Right cardiac atrium (tissue), 5 donors: ENCODE results near the gene LSM12. TPM values are rescaled to one million over a fixed set of nuclear protein-coding genes. Genes with fewer than 3 reads are reported as not detected.

Experiments used
- ATAC-seq, 2 donors: fragments of 200-7000 bp; cut with Tn5 transposase; one replicate each; pipeline versions ENCODE4 v1.8.0 to v1.9.1; 2020; ENCODE audit warnings: moderate library complexity in 2 of 2, mild to moderate bottlenecking in 1 of 2
- DNase-seq, 3 donors: peaks; one replicate each; pipeline ENCODE4 v3.0.0-alpha.2; 2020
- H3K27ac ChIP-seq: one replicate; pipeline ENCODE4 v1.5.1; 2013; ENCODE audit warnings: mild to moderate bottlenecking, low read length, control low read depth, moderate library complexity
- H3K27me3 ChIP-seq: one replicate; pipeline ENCODE4 v1.6.1; 2013; ENCODE audit not compliant: control insufficient read depth, insufficient read depth
- H3K4me1 ChIP-seq: one replicate; pipeline ENCODE4 v1.6.1; 2013; ENCODE audit warnings: low read length; ENCODE audit not compliant: control insufficient read depth, insufficient read depth
- H3K4me3 ChIP-seq: one replicate; pipeline ENCODE4 v1.5.1; 2013; ENCODE audit warnings: low read length, control low read depth
- H3K9me3 ChIP-seq: one replicate; pipeline ENCODE4 v1.6.1; 2013; ENCODE audit warnings: low read length; ENCODE audit not compliant: control insufficient read depth
- WGBS: extraction: QIAGEN DNeasy Blood & Tissue Kit; methylation state at CpG from one replicate; pipeline ENCODE4 v1.1.7; 2013; 5-methylcytosine and 5-hydroxymethylcytosine counted together
- intact Hi-C, 4 donors: fragments of 100-400 bp; cut with DNase I; formaldehyde crosslinking; loops; one replicate each; pipeline versions ENCODE4 v1.11.0 to v1.14.0; 2022 to 2023
- polyA plus RNA-seq: library from polyadenylated mRNA; stranded (reverse); fragments of 200-250 nt; gene quantifications from one replicate; pipeline ENCODE4 v1.2.3, GENCODE V29; 2013
- total RNA-seq, 4 donors: library from RNA; stranded (reverse); fragmentation: NEBNext Ultra II Directional; extraction: Animal tissue kit (Norgen Biotek cat#: 25700); gene quantifications; one replicate each; pipeline ENCODE4 v1.2.1, GENCODE V29; 2021
- donor health status: healthy with polysubstance abuse.
- donor health status: DM: no; HTN: yes; CAD: no.
- donor health status: DM: no; HTN: no; CAD: no.
- donor health status: DM: no; HTN: yes; CAD: no; lungs with severe emphysema.
- donor health status: DM: yes; HTN: yes; CAD: no.

LSM12 gene
- total and polyA plus RNA-seq, 5 donors: 35.0 to 54.9 (median 48.5) TPM

DNA sequence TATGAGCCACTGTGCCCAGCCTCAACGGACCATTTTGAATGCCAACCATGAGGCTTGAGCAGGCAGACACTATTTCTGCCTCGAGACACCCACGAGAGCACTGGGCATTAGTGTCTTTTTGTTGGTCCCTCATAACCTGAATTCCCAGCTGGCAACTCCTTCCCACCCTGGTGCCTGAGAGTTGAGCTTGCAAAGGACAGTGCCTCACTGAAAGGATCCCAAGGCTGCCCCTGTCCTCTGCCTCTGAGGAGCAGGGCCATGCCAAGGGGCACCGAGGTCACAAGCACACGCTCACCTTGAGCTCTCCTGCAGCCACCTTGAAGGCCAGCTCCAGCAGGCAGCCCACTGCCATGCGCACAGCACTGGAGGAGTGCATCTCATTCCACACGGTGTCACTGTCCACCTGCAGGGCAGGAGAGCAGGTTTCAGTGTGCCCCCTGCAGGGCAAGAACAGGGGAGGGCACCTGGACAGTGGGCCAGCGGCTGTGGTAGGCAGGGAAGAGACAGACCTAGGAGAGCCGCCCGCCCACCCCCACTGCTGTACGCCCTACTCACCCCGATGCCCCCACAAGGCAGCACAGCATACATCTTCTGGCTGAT lies 16.9 kb upstream of the LSM12 start:
- Histone ChIP-seq H3K4me3 (no peak overlapping the region), H3K27ac (no peak overlapping the region), H3K9me3 (no peaks in the 10 kb centered on the region), H3K27me3 (no peaks in the 10 kb centered on the region), H3K4me1 (no peaks in the 10 kb centered on the region)
- WGBS: 85% methylated on average over 12 of the region's 12 CpGs
- intact Hi-C loops: no loop called here
- peak in 1 of 3 donors; percentile 45 for DNase-seq
- ATAC-seq: no peak

DNA sequence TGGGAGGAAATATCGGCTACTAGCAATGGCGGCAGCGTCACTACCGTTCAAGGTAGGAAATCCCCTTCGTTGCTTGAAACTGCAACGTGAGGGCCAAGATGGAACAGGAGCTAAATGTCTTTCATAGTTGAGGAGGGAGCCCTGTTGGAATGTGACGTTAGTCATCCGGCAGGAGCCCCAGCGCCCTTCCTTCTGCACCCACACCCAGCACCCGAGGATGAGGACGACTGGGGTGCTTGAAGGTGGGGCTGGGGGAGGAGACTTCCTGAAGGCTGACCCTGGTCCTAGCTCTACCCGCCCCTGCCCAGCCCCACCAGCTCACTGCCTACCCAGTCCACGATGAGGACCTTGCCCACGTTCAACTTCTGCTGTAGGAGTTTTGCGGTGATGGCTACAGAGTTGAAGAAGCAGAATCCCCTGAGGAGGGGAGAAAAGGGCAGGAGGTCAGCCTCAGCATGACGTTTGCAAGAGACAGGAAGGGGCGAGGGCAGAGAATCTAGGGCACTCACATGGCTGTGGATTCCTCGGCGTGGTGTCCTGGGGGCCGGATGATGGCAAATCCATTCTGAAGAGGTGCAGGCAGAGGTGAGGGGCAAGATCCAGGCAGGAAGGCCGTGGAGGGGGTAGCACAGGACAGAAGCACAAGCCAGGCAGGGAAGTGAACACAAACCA lies 15.9 kb upstream of the LSM12 start:
- H3K4me1 ChIP-seq: no peaks in the 10 kb centered on the region
- H3K9me3 ChIP-seq: no peaks in the 10 kb centered on the region
- intact Hi-C loops: no loop called here
- ATAC-seq: no peak
- no peak overlapping the region for H3K27ac ChIP-seq
- 76% methylated on average over 21 of the region's 21 CpGs for WGBS
- no peaks in the 10 kb centered on the region for H3K27me3 ChIP-seq
- H3K4me3 ChIP-seq: no peak overlapping the region
- DNase-seq: peak in 1 of 3 donors; percentile 32

DNA sequence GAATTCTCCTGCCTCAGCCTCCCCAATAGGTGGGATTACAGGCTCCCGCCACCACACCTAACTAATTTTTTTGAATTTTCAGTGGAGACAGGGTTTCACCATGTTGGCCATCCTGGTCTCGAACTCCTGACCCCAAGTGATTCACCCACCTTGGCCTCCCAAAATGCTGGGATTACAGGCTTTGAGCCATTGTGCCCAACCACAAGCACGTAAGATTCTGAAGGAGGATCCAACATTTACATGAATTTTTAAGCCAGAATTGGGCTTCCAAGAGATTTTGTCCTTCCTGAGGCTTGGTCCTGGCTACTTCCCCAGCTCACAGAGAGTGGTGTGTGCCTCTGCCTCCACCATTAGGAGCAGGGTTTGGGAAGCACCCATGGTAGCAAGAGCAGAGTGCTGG lies 15.2 kb upstream of the LSM12 start:
- Histone ChIP-seq H3K4me3 (no peak overlapping the region), H3K4me1 (no peaks in the 10 kb centered on the region), H3K9me3 (no peaks in the 10 kb centered on the region), H3K27me3 (no peaks in the 10 kb centered on the region), H3K27ac (no peak overlapping the region)
- WGBS: 94% methylated on average over 3 of the region's 3 CpGs
- intact Hi-C loops: no loop called here
- no peak for ATAC-seq
- DNase-seq: no peak

- WGBS: 78% methylated on average over 18 of the region's 18 CpGs
- intact Hi-C loops: no loop called here
- Histone ChIP-seq H3K4me1 (no peaks in the 10 kb centered on the region), H3K27me3 (no peaks in the 10 kb centered on the region), H3K4me3 (no peak overlapping the region), H3K9me3 (no peaks in the 10 kb centered on the region), H3K27ac (no peak overlapping the region)
- ATAC-seq (no peak), DNase-seq (peak in 1 of 3 donors; percentile 49)
These were observed 13.7 kb upstream of the LSM12 start for GRCh38 chr17:44079877-44080821.

DNA sequence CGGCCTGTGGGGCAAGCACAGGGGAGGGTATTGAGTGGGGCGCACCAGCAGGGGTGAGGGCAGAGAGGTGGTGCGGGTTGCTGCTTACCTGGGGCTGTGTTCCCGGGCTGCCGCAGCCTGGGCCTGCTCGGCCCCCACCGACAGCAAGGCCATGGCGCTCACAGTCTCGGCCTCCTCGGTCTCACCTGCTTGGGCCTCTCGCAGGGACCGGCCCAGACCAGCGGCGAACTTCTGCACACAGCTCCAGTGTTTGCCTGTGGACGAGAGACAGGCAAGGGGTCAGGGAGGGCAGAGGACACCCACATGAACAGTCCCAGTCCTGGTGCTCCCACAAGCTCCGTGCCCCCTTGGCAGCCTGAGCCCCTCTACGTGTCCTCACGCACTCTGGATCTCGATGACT lies 11.9 kb upstream of the LSM12 start:
- no peaks in the 10 kb centered on the region for H3K4me1 ChIP-seq
- 90% methylated on average over 19 of the region's 19 CpGs for WGBS
- no peak overlapping the region for H3K27ac ChIP-seq
- no peaks in the 10 kb centered on the region for H3K27me3 ChIP-seq
- no peak for DNase-seq
- intact Hi-C loops: no loop called here
- H3K4me3 ChIP-seq: no peak overlapping the region
- no peaks in the 10 kb centered on the region for H3K9me3 ChIP-seq
- no peak for ATAC-seq

DNA sequence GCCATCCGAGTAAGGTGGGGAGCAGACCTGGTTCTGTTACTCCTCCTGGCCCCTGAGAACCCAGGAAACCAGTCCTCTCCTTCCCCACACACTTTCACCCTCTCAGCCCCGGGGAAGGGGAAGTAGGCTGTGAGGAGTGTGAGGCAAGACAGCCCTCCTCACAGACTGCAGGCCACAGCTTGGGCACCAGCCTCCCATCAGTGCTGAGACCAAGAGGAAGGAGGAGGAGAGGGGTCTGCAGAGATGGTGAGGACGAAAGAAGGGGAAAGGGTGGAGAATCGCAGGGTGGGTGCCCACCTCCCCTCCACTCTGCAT lies 11.1 kb upstream of the LSM12 start:
- no peak overlapping the region for H3K4me3 ChIP-seq
- H3K9me3 ChIP-seq: no peaks in the 10 kb centered on the region
- no peak overlapping the region for H3K27ac ChIP-seq
- no peak for DNase-seq
- no peaks in the 10 kb centered on the region for H3K4me1 ChIP-seq
- WGBS: 65% methylated on average over 4 of the region's 4 CpGs
- H3K27me3 ChIP-seq: no peaks in the 10 kb centered on the region
- intact Hi-C loops: no loop called here
- no peak for ATAC-seq

DNA sequence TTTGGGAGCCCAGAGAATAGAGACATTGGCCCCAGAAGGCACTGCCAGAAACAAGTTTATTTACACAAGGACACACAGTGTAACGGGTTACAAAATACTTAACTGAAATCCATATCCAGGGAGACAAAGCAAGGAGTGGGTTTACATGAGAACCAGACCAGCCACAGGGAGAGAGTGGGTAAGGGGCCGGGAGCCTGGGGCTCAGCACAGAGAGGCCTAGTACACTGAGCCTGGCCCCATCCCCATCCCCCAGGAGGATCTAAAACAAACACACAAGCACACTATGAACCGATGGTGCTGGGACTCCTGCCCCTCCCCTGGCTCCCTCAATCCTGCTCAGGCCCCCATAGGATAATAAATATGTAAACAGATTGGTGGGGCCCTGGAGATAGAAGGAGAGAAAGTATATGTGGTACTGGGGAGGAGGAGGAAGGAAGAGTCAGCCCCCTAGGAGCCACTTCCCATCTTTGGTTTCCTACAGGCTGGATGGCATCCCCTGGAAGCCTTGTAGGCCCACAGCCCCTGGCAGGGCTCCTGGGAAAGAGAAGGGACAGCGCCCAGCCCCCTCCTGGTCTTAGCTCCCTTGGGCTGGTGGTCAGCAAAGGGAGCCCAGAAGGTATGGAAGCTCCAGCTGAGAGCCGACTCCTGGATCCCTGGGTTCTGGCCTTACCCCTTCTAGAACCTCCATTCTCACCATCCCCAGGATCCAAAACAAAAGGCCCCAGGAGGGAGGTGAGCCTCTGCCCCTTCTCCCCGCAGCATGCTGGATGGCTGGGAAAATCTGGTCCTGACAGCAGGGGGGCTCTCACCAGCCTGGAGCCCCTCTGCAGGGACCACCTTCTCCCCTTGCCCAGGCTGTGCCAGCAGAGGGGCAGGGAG lies 10.5 kb upstream of the LSM12 start:
- Histone ChIP-seq H3K4me3 (no peak overlapping the region), H3K27me3 (no peaks in the 10 kb centered on the region), H3K27ac (no peak overlapping the region), H3K4me1 (no peaks in the 10 kb centered on the region), H3K9me3 (no peaks in the 10 kb centered on the region)
- intact Hi-C loops: no loop called here
- no peak for DNase-seq
- no peak for ATAC-seq
- WGBS: 63% methylated on average over 6 of the region's 6 CpGs

GRCh38 chr17:44075598-44076293 lies 9.3 kb upstream of the LSM12 start:
- Histone ChIP-seq H3K4me1 (no peaks in the 10 kb centered on the region), H3K9me3 (no peaks in the 10 kb centered on the region), H3K4me3 (no peak overlapping the region), H3K27ac (no peak overlapping the region), H3K27me3 (no peaks in the 10 kb centered on the region)
- ATAC-seq: no peak
- WGBS: 74% methylated on average over 10 of the region's 10 CpGs
- no peak for DNase-seq
- intact Hi-C loops: no loop called here

DNA sequence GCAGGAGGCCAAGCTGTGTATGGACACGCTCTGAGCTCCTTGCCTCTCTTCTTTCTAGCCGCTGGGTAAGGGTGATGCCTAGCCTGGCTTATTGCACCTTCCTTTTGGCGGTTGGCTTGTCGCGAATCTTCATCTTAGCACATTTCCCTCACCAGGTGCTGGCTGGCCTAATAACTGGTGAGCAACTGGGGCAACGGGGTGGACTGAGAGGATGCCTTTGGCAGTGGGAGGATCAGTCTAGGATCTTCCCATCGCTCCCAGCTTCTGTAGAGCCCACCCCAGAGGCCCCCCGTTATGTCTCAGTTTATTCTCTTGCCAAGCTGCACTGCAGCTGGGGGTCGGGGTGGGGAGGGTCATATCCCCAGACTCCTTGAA lies 8.4 kb upstream of the LSM12 start:
- DNase-seq (no peak), ATAC-seq (no peak)
- 92% methylated on average over 9 of the region's 9 CpGs for WGBS
- Histone ChIP-seq H3K27ac (no peak overlapping the region), H3K4me3 (no peak overlapping the region), H3K27me3 (no peaks in the 10 kb centered on the region), H3K9me3 (no peaks in the 10 kb centered on the region), H3K4me1 (peaks cover 2% of the 10 kb centered on the region)
- intact Hi-C loops: no loop called here

DNA sequence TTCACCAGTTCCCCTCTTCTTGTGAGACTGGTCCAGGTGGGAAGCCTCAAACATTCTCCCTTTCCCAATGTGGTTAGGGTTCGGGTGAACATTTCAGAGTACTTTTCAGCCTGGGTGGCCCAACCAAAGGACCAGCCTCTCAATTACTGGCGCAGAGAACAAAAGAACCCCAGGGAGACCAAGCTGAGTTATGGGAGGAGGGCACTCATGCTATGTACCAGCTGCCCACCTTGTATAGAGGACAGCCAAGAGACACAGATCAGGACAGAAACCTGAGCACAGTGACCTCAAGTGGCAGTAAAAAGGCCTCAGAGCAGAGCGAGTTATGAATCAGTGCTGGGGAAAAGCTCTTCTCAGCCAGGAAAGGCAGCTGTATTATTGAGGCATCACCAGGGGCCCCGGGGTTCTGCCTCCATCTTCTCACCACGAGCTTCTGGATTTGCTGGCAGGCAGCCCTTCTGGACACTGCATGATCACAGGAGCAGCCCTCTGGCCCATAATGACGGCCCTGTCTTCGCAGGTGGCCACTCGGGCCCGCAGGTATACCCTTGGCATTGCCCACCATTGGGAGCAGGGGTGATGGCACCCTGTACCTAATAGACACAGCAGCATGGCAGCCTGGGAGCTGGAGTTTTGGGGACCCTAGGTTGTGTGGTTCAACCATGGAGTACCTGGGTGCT lies 7.9 kb upstream of the LSM12 start:
- peaks cover 2% of the 10 kb centered on the region for H3K4me1 ChIP-seq
- intact Hi-C loops: no loop called here
- no peak overlapping the region for H3K4me3 ChIP-seq
- WGBS: 75% methylated on average over 9 of the region's 9 CpGs
- no peaks in the 10 kb centered on the region for H3K9me3 ChIP-seq
- ATAC-seq (no peak), DNase-seq (no peak)
- H3K27ac ChIP-seq: no peak overlapping the region
- H3K27me3 ChIP-seq: no peaks in the 10 kb centered on the region
